Measurements from ENCODE around the gene MKNK1. TPM values are rescaled to one million over a fixed set of nuclear protein-coding genes. Genes with fewer than 3 reads are reported as not detected.

Gene MKNK1
- total RNA-seq, 2 donors from 2014 or later: 19.9 to 28.5 TPM

DNA sequence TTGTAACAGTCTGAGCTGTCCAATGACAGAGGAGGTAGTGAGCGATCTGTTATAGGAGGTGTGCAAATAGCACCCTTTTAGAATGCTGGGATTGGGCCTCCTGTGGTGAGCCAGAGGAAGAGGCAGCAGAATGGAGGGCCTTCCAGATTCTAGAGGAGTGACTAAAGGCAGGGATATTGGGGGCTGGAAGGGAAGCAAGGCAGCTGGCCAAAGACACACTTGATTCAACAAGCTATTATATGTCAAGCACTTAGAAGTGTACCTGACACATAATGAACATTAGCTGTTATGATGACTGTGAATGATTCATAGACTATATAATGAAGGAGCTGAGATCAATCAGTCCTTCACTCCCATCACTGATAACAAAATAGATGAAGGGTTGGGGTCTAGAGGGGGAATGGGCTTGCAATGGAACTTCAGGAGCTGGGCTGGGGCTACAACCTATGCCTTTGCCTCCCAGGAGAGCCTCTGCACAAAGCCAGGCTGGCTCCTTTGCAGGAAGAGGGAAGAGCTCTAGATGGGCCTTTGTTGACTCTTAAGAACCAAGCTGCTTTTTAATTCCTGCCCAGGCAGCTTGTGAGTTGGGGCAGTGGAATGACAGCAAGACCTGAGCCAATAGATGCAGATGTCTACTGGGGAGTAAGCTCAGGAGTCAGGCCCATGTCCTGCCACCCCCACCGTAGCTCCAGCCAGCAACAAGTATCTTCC is 2.3 kb upstream of the MKNK1 start:
- Histone ChIP-seq H3K27me3 (ENCODE audit: control insufficient read depth, insufficient read depth, low read length, poor library complexity, severe bottlenecking) (no peaks in the 10 kb centered on the region), H3K9me3 (ENCODE audit: control insufficient read depth, low read length) (no peaks in the 10 kb centered on the region), H3K36me3 (ENCODE audit: control insufficient read depth, insufficient read depth, low read length) (no peaks in the 10 kb centered on the region), H3K4me3 (ENCODE audit: low read length) (no peak overlapping the region), H3K4me1 (ENCODE audit: control insufficient read depth, insufficient read depth, low read length) (no peaks in the 10 kb centered on the region), H3K9ac (ENCODE audit: extremely low read depth, low read length, poor library complexity, severe bottlenecking) (no peak overlapping the region), H3K27ac (ENCODE audit: low read depth, low read length) (no peak overlapping the region)
- TF ChIP-seq, protein P1, sequence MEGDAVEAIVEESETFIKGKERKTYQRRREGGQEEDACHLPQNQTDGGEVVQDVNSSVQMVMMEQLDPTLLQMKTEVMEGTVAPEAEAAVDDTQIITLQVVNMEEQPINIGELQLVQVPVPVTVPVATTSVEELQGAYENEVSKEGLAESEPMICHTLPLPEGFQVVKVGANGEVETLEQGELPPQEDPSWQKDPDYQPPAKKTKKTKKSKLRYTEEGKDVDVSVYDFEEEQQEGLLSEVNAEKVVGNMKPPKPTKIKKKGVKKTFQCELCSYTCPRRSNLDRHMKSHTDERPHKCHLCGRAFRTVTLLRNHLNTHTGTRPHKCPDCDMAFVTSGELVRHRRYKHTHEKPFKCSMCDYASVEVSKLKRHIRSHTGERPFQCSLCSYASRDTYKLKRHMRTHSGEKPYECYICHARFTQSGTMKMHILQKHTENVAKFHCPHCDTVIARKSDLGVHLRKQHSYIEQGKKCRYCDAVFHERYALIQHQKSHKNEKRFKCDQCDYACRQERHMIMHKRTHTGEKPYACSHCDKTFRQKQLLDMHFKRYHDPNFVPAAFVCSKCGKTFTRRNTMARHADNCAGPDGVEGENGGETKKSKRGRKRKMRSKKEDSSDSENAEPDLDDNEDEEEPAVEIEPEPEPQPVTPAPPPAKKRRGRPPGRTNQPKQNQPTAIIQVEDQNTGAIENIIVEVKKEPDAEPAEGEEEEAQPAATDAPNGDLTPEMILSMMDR (conservative IDR thresholded peaks at IDR 0.05): no peak
- WGBS, 2 experiments (ENCODE audit: insufficient coverage in 1 of 2, insufficient read length in 1 of 2): 94 to 100% methylated on average over 1 to 2 of the region's 2 CpGs
- Mint-ChIP-seq H3K27ac (no peak overlapping the region), H3K4me3 (no peak overlapping the region), H3K36me3 (ENCODE audit: low read depth) (peaks cover 4% of the 10 kb centered on the region), H3K27me3 (ENCODE audit: insufficient read depth) (peaks cover 5% of the 10 kb centered on the region), H3K4me1 (peaks cover 18% of the 10 kb centered on the region), H3K9me3 (no peaks in the 10 kb centered on the region)
- no peak for DNase-seq

DNA sequence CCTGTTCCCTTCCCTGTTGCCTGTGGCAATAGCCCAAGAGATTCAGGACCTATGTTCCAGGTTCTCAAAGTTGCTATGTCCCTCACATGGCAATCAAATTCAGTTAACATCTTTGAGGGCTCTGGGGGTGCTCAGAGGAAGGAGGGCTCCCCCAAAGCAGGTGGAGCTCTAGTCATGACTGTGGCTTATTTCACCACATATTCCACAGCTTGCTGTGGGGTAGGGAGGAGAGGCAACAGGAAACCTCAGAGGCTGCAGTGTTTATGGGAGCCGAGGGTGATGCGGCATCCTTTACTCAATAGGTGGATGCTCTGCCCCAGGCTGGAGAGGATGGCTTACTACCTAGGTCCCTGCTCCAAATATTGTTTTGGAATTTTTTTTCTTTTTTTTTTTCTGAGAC is 1.2 kb upstream of the MKNK1 start:
- no peak overlapping the region for H3K27ac Mint-ChIP-seq
- H3K9ac ChIP-seq (ENCODE audit: extremely low read depth, low read length, poor library complexity, severe bottlenecking): no peak overlapping the region
- no peaks in the 10 kb centered on the region for H3K36me3 ChIP-seq (ENCODE audit: control insufficient read depth, insufficient read depth, low read length)
- no peaks in the 10 kb centered on the region for H3K9me3 ChIP-seq (ENCODE audit: control insufficient read depth, low read length)
- peaks cover 10% of the 10 kb centered on the region for H3K4me1 Mint-ChIP-seq
- no peaks in the 10 kb centered on the region for H3K27me3 ChIP-seq (ENCODE audit: control insufficient read depth, insufficient read depth, low read length, poor library complexity, severe bottlenecking)
- 90 to 93% methylated on average over 2 of the region's 2 CpGs for WGBS, 2 experiments (ENCODE audit: insufficient coverage in 1 of 2, insufficient read length in 1 of 2)
- DNase-seq: no peak
- H3K36me3 Mint-ChIP-seq (ENCODE audit: low read depth): peaks cover 4% of the 10 kb centered on the region
- no peaks in the 10 kb centered on the region for H3K4me1 ChIP-seq (ENCODE audit: control insufficient read depth, insufficient read depth, low read length)
- peak overlapping the region; percentile 82 for H3K4me3 Mint-ChIP-seq
- TF ChIP-seq, protein P1 (conservative IDR thresholded peaks at IDR 0.05): no peak
- H3K27ac ChIP-seq (ENCODE audit: low read depth, low read length): no peak overlapping the region
- H3K4me3 ChIP-seq (ENCODE audit: low read length): no peak overlapping the region
- no peaks in the 10 kb centered on the region for H3K9me3 Mint-ChIP-seq
- peaks cover 5% of the 10 kb centered on the region for H3K27me3 Mint-ChIP-seq (ENCODE audit: insufficient read depth)

DNA sequence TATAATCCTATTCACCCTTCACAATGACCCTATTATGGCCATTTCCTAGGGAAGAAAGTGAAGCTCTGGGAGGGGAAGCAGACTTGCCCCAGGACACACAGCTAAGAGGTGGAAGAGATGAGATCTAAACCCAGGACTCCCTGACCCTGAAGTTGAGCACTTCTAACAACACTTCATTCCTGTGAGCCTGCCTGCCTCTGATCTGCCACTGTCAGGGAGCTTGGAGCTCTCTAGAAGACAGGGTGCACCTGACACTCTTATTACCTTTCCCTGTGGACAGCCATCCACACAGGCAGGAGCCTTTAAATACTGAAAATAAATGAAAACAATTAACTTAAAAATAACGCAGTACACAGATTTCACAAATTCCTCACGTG is 599 bp downstream of the MKNK1 start:
- peak overlapping the region; percentile 15 for H3K9ac ChIP-seq (ENCODE audit: extremely low read depth, low read length, poor library complexity, severe bottlenecking)
- Mint-ChIP-seq H3K27me3 (ENCODE audit: insufficient read depth) (no peaks in the 10 kb centered on the region), H3K27ac (peak overlapping the region; percentile 88), H3K36me3 (ENCODE audit: low read depth) (no peaks in the 10 kb centered on the region), H3K4me1 (peaks cover 10% of the 10 kb centered on the region), H3K9me3 (no peaks in the 10 kb centered on the region), H3K4me3 (peak overlapping the region; percentile 82)
- H3K4me1 ChIP-seq (ENCODE audit: control insufficient read depth, insufficient read depth, low read length): no peaks in the 10 kb centered on the region
- H3K27me3 ChIP-seq (ENCODE audit: control insufficient read depth, insufficient read depth, low read length, poor library complexity, severe bottlenecking): no peaks in the 10 kb centered on the region
- no peak for DNase-seq
- 0 to 8% methylated on average over 2 of the region's 2 CpGs for WGBS, 2 experiments (ENCODE audit: insufficient coverage in 1 of 2, insufficient read length in 1 of 2)
- peak overlapping the region; percentile 83 for H3K4me3 ChIP-seq (ENCODE audit: low read length)
- TF ChIP-seq, protein P1 (conservative IDR thresholded peaks at IDR 0.05): no peak
- H3K27ac ChIP-seq (ENCODE audit: low read depth, low read length): no peak overlapping the region
- H3K9me3 ChIP-seq (ENCODE audit: control insufficient read depth, low read length): no peaks in the 10 kb centered on the region
- no peaks in the 10 kb centered on the region for H3K36me3 ChIP-seq (ENCODE audit: control insufficient read depth, insufficient read depth, low read length)
